CD14-positive monocyte (primary cell): Measurements from ENCODE around the gene PPP1R3G. TPM values are rescaled to one million over a fixed set of nuclear protein-coding genes. Genes with fewer than 3 reads are reported as not detected.
"Not testable (repeated sequence)": the region's sequence is repeated elsewhere in the genome, so short reads cannot be mapped to it uniquely, and the experiment has no call there.

Experiments used
- DNase-seq, 3 donors: peaks; one replicate each; pipeline ENCODE4 v3.0.0-alpha.2; 2011 to 2022
- H2AFZ ChIP-seq: 2 replicates; pipeline ENCODE4 v1.6.0; 2012; ENCODE audit warnings: mild to moderate bottlenecking, low read depth, low read length, inconsistent platforms; ENCODE audit not compliant: insufficient read depth, poor library complexity, severe bottlenecking
- H3K27ac ChIP-seq, 2 donors: 1 replicate in 1 of 2; 2 replicates in 1 of 2; pipeline ENCODE4 v1.5.1; 2012 to 2013; ENCODE audit warnings: low read length in 2 of 2, control low read depth in 1 of 2, inconsistent platforms in 1 of 2, low read depth in 1 of 2, mild to moderate bottlenecking in 1 of 2
- H3K27me3 ChIP-seq, 2 donors: one replicate each; pipeline versions ENCODE4 v1.6.0 to v1.6.1; 2011 to 2013; ENCODE audit warnings: low read length in 2 of 2; ENCODE audit not compliant: control insufficient read depth in 2 of 2, insufficient read depth in 2 of 2
- H3K36me3 ChIP-seq, 2 donors: replicated peaks in 1 of 2; 1 replicate in 1 of 2; 2 replicates in 1 of 2; pipeline versions ENCODE4 v1.5.1 to v1.6.1; 2012 to 2013; ENCODE audit warnings: low read length in 2 of 2, control low read depth in 1 of 2, inconsistent platforms in 1 of 2, mild to moderate bottlenecking in 1 of 2; ENCODE audit not compliant: insufficient read depth in 2 of 2, control insufficient read depth in 1 of 2
- H3K4me1 ChIP-seq, 2 donors: 1 replicate in 1 of 2; 2 replicates in 1 of 2; pipeline versions ENCODE4 v1.5.1 to v1.6.1; 2012 to 2013; ENCODE audit warnings: low read length in 2 of 2, control low read depth in 1 of 2, inconsistent platforms in 1 of 2, mild to moderate bottlenecking in 1 of 2, moderate library complexity in 1 of 2; ENCODE audit not compliant: insufficient read depth in 2 of 2, control insufficient read depth in 1 of 2
- H3K4me2 ChIP-seq: replicated peaks from 2 replicates; pipeline ENCODE3; 2012; ENCODE audit warnings: low read length, moderate library complexity, mild to moderate bottlenecking; ENCODE audit not compliant: poor library complexity, severe bottlenecking; ENCODE audit errors: extremely low read depth
- H3K4me3 ChIP-seq, 3 experiments: fragments of 200-600 bp in 1 of 3; sonication (generic) in 1 of 3; replicated peaks in 1 of 3; 1 replicate in 2 of 3; 2 replicates in 1 of 3; pipeline ENCODE4 v1.5.1; 2011 to 2013; ENCODE audit warnings: low read length in 3 of 3, mild to moderate bottlenecking in 3 of 3, control low read depth in 2 of 3, low read depth in 2 of 3, inconsistent platforms in 1 of 3, moderate library complexity in 1 of 3
- H3K79me2 ChIP-seq: 2 replicates; pipeline ENCODE4 v1.6.0; 2012; ENCODE audit warnings: mild to moderate bottlenecking, control low read depth, inconsistent platforms, low read length, moderate library complexity; ENCODE audit not compliant: insufficient read depth
- H3K9ac ChIP-seq: 2 replicates; pipeline ENCODE4 v1.6.0; 2017; ENCODE audit warnings: low read length, mild to moderate bottlenecking; ENCODE audit not compliant: insufficient read depth, poor library complexity, severe bottlenecking
- H3K9me3 ChIP-seq, 2 donors: replicated peaks in 1 of 2; 1 replicate in 1 of 2; 2 replicates in 1 of 2; pipeline versions ENCODE4 v1.5.1 to v1.6.1; 2012 to 2013; ENCODE audit warnings: low read length in 2 of 2, control low read depth in 1 of 2; ENCODE audit not compliant: control insufficient read depth in 1 of 2, insufficient read depth in 1 of 2
- H4K20me1 ChIP-seq: 2 replicates; pipeline ENCODE4 v1.6.0; 2012; ENCODE audit warnings: mild to moderate bottlenecking, low read length, control low read depth, moderate library complexity; ENCODE audit not compliant: insufficient read depth
- H3K27ac Mint-ChIP-seq, 7 donors: one replicate each; pipeline ENCODE4 v1.8.0; 2020; ENCODE audit warnings: mild to moderate bottlenecking in 7 of 7, mixed read lengths in 7 of 7, moderate library complexity in 6 of 7, inconsistent platforms in 2 of 7
- H3K27me3 Mint-ChIP-seq, 3 donors: one replicate each; pipeline ENCODE4 v1.8.0; 2021 to 2022; ENCODE audit warnings: low read depth in 3 of 3, mild to moderate bottlenecking in 3 of 3, mixed read lengths in 3 of 3, moderate library complexity in 3 of 3, inconsistent platforms in 1 of 3
- H3K36me3 Mint-ChIP-seq, 2 donors: one replicate each; pipeline ENCODE4 v1.8.0; 2020; ENCODE audit warnings: mixed read lengths in 2 of 2, inconsistent platforms in 1 of 2, mild to moderate bottlenecking in 1 of 2
- H3K4me1 Mint-ChIP-seq: one replicate; pipeline ENCODE4 v1.8.0; 2020; ENCODE audit warnings: mild to moderate bottlenecking, mixed read lengths
- H3K4me3 Mint-ChIP-seq, 2 donors: one replicate each; pipeline ENCODE4 v1.8.0; 2020; ENCODE audit warnings: mild to moderate bottlenecking in 2 of 2, mixed read lengths in 2 of 2, moderate library complexity in 1 of 2
- H3K9me3 Mint-ChIP-seq, 7 donors: one replicate each; pipeline ENCODE4 v1.8.0; 2020 to 2022; ENCODE audit warnings: mixed read lengths in 7 of 7, mild to moderate bottlenecking in 6 of 7, moderate library complexity in 6 of 7, inconsistent platforms in 2 of 7
- CTCF ChIP-seq: fragments of 200-600 bp; IDR thresholded peaks from one replicate; pipeline ENCODE4 v1.8.0; 2022; ENCODE audit warnings: antibody characterized with exemption, mild to moderate bottlenecking
- WGBS: methylation state at CpG from one replicate; pipeline ENCODE4 v1.1.5; 2013; ENCODE audit warnings: missing lambda C conversion rate; ENCODE audit not compliant: insufficient coverage; 5-methylcytosine and 5-hydroxymethylcytosine counted together
- intact Hi-C, 2 donors: fragments of 100-400 bp; cut with micrococcal nuclease; formaldehyde crosslinking; loops; one replicate each; pipeline versions ENCODE4 v1.15.0 to v1.15.1; 2023
- polyA plus RNA-seq, 3 donors: library from polyadenylated mRNA; depleted of rRNA in 1 of 3; unstranded in 2 of 3; stranded (reverse) in 1 of 3; fragments of 300-500 nt in 2 of 3; fragments of >200 nt in 1 of 3; fragmentation: Illumina TruSeq in 2 of 3; gene quantifications; 1 replicate in 2 of 3; 2 replicates in 1 of 3; pipeline ENCODE4 v1.2.3, GENCODE V29; 2012 to 2021

PPP1R3G gene
- polyA plus RNA-seq, 3 donors = 0.13 to 0.15 (median 0.13) TPM

- 82% methylated on average over 5 of the region's 17 CpGs for WGBS
- H3K9ac ChIP-seq = no peak overlapping the region
- no peaks in the 10 kb centered on the region for H3K4me1 ChIP-seq
- H3K27me3 Mint-ChIP-seq = peaks cover 0 to 2% (median 0%) of the 10 kb centered on the region in 3 donors
- no peaks in the 10 kb centered on the region for H3K79me2 ChIP-seq
- H3K36me3 ChIP-seq = no peaks in the 10 kb centered on the region
- H2AFZ ChIP-seq = no peak overlapping the region
- H3K27me3 ChIP-seq = no peaks in the 10 kb centered on the region
- peaks cover 0 to 11% (median 6%) of the 10 kb centered on the region in 7 donors for H3K9me3 Mint-ChIP-seq
- TF ChIP-seq CTCF = no peak
- H3K4me1 Mint-ChIP-seq = peaks cover 29% of the 10 kb centered on the region
- H3K4me3 Mint-ChIP-seq = no peak overlapping the region
- no peak overlapping the region for H3K4me2 ChIP-seq
- no peak for DNase-seq
- no peak overlapping the region for H3K27ac ChIP-seq
- intact Hi-C loops = no loop called here
- H3K9me3 ChIP-seq = peaks cover 0 to 2% of the 10 kb centered on the region in 2 donors
- peaks cover 0 to 2% of the 10 kb centered on the region in 2 donors for H3K36me3 Mint-ChIP-seq
- H3K4me3 ChIP-seq = no peak overlapping the region
- H3K27ac Mint-ChIP-seq = no peak overlapping the region
- H4K20me1 ChIP-seq = no peaks in the 10 kb centered on the region
These were observed 34.2 kb downstream of the PPP1R3G start for GRCh38 chr6:5119090-5119951.

GRCh38 chr6:5120011-5120410 lies 34.9 kb downstream of the PPP1R3G start:
- Mint-ChIP-seq H3K4me1 (peaks cover 29% of the 10 kb centered on the region), H3K36me3 (peaks cover 0 to 2% of the 10 kb centered on the region in 2 donors), H3K27me3 (peaks cover 0 to 4% (median 0%) of the 10 kb centered on the region in 3 donors), H3K27ac (no peak overlapping the region), H3K4me3 (no peak overlapping the region), H3K9me3 (peaks cover 0 to 11% (median 6%) of the 10 kb centered on the region in 7 donors)
- DNase-seq = no peak
- WGBS = 81% methylated on average over 8 of the region's 10 CpGs
- H3K36me3 ChIP-seq = no peaks in the 10 kb centered on the region
- H3K27ac ChIP-seq = no peak overlapping the region
- peaks cover 0 to 2% of the 10 kb centered on the region in 2 donors for H3K9me3 ChIP-seq
- H2AFZ ChIP-seq = no peak overlapping the region
- no peaks in the 10 kb centered on the region for H3K79me2 ChIP-seq
- TF ChIP-seq CTCF = no peak
- H3K4me2 ChIP-seq = no peak overlapping the region
- no peak overlapping the region for H3K4me3 ChIP-seq
- H3K27me3 ChIP-seq = no peaks in the 10 kb centered on the region
- H3K4me1 ChIP-seq = no peaks in the 10 kb centered on the region
- no peaks in the 10 kb centered on the region for H4K20me1 ChIP-seq
- H3K9ac ChIP-seq = no peak overlapping the region
- intact Hi-C loops = no loop called here

GRCh38 chr6:5120543-5120942 lies 35.4 kb downstream of the PPP1R3G start:
- H3K4me3 Mint-ChIP-seq, H4K20me1 ChIP-seq, H3K27me3 ChIP-seq, H3K36me3 ChIP-seq, H3K27ac Mint-ChIP-seq, H3K4me1 ChIP-seq, H3K36me3 Mint-ChIP-seq, H3K4me2 ChIP-seq, intact Hi-C loops, H3K27ac ChIP-seq, H3K27me3 Mint-ChIP-seq, H3K4me3 ChIP-seq, H3K9ac ChIP-seq, H2AFZ ChIP-seq, DNase-seq, H3K79me2 ChIP-seq, H3K9me3 ChIP-seq: not testable (repeated sequence)
- H3K9me3 Mint-ChIP-seq = peaks cover 0 to 11% (median 6%) of the 10 kb centered on the region in 7 donors
- peaks cover 29% of the 10 kb centered on the region for H3K4me1 Mint-ChIP-seq
- WGBS = 100% methylated on average over 6 of the region's 8 CpGs
